Activated gamma-delta T cell (primary cell): ENCODE results near the gene ADRA2C.

Experiments used
- DNase-seq: peaks from one replicate; lab custom pipeline; 2025; lab: John Stamatoyannopoulos, UW

ADRA2C gene

DNA sequence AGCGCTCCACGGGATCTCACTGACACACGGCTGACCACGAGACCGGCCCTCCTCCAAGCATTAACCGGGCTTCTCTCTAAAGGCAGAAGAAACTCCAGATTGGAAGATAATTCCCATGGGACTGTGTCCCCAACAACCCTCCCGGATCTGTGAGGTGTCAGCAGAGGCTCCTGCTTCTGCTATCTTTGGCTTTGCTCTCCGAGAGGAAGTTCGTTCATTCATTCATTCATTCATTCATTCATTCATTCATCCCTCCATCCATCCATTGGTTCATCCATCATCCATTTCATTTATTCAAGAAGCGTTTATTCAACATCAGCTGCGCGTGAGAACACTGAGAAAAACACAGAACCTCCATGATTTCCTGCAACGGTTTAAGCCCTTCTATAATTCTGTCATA lies 11.5 kb downstream of the ADRA2C start:
- no peak for DNase-seq

DNA sequence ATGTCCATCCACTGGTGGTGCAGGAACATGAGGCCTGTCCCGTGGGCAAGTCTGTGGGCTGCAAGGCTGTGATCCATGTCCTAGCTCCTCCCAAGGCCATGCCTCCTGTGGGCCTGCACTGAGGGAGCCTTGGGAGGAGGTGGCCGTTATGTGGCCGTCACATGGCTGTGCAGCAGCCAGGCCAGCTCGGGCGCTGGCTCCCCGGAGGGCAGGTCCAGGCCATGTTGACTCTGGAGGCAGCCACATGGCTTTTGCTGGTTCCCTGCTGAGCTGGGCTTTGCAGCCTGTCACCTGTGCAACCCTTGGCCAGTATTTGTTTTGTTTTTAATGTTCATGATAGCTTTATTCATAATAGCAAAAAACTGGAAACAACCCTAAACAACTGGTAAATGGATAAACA lies 13.3 kb downstream of the ADRA2C start:
- no peak for DNase-seq

DNA sequence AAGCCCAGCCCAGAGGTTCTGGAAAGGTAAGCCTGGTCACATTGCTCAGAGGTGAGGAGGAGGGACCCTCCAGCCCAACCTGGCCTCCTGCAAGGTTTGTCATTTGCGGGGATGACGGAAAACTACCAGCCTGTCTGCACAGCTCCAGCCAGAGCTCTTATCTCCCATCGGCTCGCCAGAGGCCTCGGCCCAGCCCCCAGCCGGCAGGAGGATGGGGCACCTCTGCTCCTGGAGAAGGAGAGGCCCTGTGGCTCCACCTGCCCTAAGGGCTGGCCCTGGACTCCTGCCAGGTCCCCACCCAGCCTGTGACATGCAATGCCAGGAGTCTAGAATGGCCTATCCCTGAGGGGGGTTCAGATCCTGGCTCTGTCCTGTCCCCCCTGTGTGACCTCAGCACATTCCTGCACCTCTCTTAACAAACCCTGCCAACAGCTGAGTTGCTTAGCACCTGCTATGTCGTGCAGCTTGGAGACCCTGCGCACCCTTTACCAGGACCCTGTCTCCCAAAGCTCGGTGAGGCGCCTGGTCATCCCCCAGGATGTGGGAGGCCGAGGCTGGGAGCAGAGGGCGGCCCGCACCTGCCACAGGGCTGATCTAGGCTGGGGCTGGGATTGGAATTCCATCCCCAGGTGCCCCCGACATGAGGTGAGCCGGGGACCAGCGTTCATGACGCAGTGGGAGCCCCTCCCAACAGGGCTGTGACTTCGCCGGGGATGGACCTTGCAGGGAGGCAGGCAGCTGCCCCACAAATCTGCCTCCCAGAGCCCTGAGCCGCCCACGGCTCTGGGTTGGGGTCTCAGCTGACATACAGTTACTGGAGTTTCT lies 14.4 kb downstream of the ADRA2C start:
- no peak for DNase-seq

DNA sequence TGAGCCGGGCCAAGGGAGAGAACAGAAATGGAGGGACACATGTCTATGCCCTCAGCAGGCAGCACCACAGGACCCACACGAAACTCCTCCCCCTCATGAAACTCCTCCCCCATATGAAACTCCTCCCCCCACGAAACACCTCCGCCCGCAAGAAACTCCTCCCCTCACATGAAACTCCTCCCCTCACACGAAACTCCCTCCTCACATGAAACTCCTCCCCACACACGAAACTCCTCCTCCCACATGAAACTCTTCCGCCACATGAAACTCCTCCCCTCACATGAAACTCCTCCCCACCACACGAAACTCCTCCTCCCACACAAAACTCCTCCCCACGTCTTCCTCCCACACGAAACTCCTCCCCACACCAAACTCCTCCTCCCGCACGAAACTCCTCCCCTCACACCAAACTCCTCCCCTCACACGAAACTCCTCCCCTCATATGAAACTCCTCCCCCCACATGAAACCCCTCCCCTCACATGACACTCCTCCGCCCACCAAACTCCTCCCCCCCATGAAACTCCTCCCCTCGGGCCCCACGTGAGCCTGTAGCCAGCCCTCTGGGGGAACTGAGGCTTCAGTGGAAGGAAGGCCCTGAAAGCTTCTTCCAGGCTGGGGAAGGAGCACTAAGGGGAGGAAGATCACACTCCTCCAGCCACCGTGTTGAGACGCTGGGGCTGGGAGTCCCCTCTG lies 15.2 kb downstream of the ADRA2C start:
- no peak for DNase-seq

DNA sequence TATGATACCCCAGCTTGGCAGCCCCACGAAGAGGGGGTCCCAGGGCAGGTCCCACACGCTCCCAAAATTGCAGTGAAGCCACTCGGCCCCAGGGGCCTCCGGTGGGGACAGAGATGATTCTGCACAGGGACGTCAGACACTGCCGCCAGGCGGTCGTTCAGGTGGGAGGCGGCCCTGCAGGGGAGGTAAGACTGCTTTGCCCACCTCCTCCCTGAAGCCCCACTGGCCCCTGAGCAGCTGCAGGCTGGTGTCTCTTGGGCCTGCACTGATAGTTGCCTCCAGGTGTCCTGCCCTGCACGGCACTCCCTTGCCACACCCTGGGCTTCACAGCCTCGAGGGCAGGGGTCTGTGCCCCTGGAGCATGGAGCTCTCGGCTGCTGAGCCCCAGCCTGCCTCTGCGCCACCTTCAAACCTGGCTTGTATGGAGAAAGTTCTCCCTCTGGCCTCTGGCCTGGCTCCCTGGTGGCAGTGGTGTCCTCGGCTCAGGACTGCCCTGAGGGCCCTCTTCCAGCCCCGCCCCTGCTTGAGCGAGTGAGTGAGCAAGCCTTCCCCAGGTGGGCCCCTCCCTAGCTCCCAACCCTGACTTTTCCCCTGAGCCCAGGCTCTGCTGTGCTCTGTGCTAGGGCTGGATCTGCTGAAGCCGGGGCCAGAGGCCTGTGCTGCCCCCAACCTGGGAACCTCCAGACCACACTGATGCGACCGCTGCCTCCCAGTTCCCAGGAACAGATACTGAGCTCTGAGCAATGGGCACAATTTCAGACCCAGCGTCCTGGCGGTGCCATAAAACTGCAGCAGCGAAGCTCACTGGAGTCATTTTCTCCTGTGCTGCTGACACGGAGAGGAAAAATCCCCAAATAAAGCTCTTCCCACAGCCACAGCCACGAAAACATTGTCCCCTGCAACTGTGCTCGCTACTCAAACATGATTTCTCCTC lies 16.1 kb downstream of the ADRA2C start:
- DNase-seq, result no peak

DNA sequence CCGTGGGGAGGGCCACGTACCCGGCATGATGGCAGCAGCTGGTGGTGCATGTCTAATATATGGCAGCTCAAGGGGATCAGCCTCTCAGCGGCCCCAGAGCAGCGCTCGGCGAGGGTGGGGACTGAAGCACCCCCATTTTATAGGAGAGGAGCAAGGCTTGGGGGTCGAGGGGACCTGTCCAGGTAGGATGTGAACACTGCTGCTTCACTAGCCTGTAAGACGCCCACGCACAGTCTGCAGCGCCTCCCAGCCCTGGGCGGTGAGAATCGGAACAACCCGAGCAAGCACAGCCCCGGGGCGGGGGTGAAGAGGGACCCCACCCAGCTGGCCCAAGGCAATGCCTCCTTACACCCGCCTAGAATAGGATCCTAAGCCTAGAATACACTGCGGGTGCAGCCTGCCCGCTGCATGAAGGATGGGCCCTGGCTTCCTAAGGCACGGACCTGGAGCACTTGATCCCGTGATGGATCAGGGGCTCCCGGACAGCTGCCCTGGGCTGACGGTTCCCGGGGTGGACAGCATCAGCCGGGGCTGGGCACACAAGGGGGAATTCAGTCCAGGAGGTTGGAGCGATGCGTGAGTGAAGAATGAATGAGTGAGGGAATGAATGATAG lies 17.6 kb downstream of the ADRA2C start:
- DNase-seq, result no peak

DNA sequence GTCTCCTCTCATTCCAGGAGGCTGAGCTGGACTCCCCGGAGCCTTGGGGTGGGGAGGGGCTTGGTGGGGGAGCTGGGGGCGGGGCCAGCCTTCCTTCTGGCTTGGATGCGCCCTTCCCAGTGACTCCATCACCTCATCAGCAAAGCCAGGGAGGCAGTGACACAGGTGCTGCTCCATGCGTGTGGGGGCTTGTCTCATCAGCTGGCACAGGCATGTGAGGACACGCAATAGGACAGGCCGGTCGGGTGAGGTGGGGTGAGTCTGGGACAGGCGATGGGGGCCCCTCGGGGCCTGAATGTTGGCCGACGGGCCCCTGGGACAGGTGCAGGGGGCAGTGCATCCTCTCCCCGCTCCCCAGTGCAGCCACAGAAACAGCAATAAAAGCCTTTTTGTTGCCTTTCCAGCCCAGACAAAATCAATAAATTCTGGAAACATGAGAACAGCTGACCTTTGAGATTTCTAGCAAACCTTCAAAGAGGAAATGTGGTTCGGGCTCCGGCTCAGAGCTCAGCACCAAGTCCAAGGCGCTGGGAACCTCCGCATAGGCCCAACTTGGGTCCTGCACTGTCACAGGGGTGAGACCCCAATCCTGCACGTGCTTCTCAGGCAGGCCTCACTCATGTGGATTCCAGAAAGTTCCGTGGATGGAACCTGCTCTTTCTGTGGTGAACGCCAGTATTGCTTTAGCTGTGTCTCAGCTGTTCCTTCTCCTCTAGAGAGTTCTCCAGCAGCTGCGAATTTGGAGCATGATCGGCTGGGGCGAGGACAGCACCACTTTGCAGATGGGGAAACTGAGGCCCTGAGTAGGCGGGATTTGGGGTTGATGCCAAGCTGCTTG lies 18.5 kb downstream of the ADRA2C start:
- no peak for DNase-seq

DNA sequence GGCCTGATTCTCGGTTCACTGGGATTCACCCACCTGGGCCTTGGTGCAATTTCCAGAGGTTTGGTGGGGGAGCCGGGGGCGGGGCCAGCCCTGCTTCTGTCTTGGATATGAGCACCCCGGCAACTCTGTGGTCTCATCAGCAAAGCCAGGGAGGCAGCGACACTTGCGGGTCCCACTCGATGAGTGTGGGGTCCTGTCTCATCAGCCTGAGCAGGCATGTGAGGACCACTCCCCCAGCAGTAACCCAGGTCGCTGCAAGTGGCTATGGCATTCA lies 19.0 kb downstream of the ADRA2C start:
- no peak for DNase-seq

DNA sequence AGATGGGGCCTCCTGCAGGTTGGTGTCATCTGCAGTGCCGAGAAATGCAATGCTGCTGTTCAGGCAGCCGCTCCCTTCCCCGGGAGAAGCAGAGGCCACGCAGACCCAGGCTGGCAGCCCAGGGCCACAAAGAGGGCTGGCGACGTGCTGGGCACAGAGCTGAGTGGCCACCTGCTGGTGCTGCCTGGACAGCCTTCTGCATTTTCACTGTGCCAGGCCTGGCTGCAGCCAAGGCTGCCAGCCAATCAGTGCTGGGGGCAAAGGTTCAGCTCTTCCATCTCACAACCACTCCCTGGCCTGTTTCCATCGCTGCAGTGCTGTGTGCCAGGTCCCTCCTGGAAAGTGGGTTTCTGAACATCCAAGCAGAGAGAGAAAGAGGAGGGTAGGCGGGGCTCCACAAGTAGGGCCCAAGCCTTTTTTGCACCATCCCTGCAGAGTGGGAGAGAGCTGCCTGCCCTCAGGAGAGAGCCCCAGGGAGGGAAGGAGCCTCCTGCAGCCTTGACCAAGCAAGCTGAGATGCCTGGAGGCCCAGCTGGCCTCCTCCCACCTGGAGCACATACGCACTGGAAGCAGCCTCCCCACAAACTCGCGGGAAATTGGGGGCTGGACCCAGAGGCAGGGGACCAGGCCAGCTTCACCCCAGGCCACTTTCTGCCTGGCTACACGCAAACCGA lies 20.1 kb downstream of the ADRA2C start:
- DNase-seq, result no peak

DNA sequence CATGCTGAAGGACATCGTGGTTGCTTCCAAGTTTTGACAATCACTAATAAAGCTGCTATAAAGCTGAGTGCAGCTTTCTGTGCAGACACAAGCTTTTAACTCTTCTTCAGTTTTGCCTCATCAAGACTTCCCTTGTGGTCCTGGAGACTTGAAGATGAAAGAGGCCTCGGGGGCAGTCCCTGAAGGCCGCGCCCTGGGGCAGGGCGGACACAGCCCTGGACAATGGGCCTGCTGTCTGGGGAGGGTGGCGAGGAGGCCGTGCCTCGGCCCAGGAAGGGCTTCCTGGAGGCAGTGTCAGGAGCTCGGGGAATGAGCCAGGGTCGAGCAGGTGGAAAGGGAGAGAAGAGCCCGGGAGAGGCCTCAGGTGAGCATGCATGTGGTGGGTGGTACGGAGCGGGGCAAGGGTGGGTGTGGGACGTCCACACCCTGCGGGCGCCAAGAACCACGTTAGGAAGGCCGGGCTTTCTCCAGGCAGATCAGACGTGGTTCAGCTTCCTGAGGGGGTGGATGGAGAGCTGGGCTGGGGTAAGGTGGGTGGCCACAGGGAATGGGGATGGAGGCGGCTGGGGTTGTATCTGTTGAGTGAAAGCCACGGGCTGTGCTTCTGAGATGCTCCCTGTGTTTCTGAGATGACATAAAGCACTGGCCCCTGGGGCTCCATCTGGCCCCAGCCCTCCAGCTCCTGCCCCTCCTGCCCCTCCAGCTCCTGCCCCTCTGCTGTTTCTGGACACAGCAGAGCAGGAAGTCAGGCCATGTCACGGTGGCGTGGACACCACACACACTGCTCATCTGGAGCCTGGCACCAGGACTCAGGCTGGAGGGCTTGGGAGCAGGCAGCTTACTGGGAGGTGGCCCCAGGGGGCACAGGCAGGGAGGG lies 21.5 kb downstream of the ADRA2C start:
- DNase-seq, result no peak

DNA sequence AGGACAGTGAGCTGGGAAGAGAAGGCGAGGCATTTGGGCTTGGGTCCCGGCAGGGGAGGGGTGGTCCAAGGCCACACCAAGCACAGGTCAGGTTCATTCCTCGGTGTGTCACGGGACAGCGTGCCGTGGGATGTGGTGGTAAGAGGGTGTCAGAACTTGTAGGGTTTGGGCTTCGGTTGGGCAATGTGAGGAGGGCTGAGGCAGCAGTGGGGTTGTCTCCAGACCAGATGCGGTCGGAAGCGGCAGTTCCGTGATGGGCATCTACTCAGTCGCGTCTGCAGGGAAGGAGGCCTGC lies 22.1 kb downstream of the ADRA2C start:
- no peak for DNase-seq

DNA sequence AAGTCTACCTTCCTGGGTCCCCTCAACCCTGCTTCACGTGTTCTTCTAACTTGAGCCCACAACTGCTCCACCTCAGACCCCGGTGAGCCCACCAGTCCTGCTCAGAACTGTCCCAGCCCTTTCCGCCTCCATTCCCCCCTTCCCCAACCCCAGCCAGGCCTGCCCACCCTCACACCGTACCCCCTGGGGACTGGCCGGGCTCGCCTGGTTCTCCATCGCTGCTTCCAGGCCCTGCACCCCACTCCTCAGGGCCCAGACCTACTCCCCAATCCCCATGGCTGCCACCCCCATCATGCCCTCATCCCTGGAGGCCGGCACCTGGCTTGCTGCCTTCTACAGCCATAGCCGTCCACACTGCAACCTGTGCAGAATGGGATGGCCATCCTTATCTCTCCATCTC lies 23.4 kb downstream of the ADRA2C start:
- DNase-seq, result no peak

DNA sequence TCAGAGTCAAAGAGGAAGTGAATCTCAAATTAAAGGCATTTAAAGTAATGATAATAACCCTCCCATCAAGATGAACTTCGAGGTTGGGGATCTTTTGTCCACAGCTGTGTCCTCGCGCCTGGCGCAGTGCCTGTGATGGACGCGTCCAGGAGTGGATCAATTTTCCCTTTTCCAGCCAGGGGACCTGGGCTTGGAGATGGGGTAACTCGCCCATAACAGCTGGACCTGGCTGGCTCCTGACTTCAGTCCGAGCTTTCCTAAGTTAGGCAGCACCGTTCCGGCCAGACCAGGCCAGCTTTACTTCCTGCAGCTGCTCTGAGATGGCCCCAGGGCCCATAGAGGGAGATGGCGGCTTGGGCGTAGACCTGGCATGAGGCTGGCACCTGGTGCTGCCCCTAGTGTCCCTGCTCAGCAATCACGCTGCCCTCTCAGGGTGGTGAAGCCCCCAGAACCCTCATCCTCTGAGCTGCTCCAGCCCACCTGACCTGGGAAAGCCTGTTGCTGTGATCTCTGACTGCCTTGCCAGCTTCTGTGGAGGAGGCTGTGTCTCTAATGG lies 23.9 kb downstream of the ADRA2C start:
- no peak for DNase-seq

DNA sequence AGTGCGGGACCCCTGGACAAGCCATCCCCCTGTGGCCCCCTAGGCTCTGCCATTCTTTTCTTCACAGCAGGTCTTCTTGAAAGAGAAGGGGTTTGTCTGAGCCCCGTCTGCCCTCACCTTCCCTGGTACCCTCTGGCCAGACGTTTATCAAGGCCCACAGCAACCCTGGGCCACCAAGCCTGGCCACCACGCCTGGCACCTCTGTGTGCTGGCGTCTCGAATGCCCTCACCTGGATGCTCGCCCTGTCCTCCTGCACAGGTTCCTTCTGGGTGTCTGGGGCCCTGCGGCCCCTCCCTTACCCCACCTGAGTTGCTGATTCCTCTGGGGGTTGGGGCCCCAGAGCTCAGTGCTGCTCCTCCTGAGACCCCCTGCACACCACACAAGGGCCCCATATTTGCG lies 25.1 kb downstream of the ADRA2C start:
- DNase-seq, result no peak

DNA sequence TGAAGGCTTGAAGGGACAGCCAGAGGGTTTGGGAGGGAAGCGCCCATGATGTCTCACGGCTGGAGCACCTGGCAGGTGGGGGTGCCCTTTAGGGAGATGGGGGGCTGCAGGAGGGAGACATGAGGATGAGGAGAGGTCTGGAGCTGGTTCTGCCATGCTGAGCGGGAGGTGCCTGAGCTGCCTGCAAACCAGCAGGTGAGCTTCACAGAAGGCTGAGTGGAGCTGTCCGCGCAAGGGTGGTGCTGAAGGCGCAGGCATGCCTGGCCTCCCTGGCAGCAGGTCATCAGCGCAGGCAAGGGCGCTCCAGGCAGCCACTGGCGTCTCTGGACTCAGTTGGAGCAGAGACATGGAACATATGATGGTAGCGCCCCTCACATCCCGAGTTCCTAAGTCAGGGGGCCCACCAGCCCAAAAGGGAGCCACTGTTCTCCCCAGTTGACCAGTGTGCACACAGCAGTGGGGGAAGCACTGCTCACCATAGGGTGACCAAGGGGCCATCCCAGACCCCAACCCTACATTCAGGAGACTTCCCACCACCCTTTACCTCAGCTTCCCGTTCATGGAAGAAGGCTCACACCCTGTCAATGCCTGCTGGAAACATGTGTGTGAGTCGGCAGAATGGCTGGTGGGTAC lies 25.8 kb downstream of the ADRA2C start:
- DNase-seq, result no peak

DNA sequence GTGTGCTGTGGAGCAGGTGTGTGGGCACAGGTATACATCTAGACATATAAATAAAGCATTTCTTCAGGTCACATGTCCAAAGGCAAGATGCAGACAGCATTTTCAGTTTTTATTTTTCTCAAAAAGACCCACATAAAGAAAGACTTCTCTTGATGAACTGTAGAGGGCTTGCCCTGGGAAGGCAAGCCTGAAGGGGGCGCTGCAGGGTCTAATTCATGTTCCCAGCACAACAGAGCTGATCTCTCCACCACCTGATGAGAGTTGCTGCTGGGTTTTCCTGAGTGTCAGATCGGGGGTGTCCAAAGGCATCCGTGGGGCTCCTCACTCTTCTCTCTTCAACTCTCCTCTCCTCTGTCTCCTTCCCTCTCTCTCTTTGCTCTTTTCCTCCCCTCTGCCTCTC lies 26.6 kb downstream of the ADRA2C start:
- DNase-seq, result no peak

DNA sequence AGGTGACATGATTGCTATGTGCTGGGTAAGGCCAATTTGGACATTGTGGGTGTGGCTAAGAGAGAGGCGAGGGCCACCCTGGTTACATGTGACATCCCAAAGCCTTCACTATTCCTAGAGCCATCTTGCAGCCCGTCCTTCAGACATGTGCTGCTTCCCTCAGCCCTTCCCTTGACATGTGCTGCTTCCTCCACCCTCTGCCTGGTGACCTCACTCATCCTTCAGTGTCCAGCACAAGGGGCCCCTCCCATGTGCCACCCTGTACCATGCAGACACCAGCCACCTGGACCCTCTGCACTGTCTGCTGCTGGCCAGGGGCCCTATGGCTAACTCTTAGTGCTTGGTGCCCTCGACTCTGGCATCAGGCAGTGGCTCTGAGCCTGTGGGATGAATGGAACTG lies 27.4 kb downstream of the ADRA2C start:
- DNase-seq, result no peak

DNA sequence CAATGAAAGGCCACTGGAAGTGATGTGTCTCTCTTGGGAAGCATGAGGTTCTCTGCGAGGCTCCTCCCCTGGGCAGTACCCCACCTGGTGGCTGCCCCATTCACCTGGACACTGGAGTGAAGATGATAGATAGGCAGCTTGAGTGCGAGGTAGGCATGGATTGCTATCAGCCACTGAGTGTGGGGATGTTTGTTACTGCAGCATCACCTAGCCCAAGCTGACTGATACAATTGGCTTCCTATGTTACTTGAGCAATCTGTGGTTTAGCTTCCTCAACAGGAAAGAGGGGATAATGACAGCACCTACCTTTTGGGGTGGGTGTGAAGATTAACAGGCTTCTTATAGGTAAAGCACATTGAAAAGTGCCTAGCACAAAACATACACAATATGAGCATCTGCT lies 30.8 kb downstream of the ADRA2C start:
- DNase-seq, result no peak
